ENCODE data around the gene SPAG6.

Gene SPAG6

GRCh38 chr10:22437620-22438588 is 92.6 kb downstream of the SPAG6 start:
- peak in 1 of 2 donors; percentile 9 for DNase-seq

GRCh38 chr10:22438711-22439110 is 93.4 kb downstream of the SPAG6 start:
- DNase-seq: no peak

GRCh38 chr10:22442063-22442462 is 96.8 kb downstream of the SPAG6 start:
- no peak for DNase-seq

- no peak for DNase-seq
Measured at GRCh38 chr10:22442468-22442867, 97.2 kb downstream of the SPAG6 start.

- DNase-seq: no peak
Measured at GRCh38 chr10:22443175-22443901, 98.0 kb downstream of the SPAG6 start.

GRCh38 chr10:22444219-22444788 is 99.0 kb downstream of the SPAG6 start:
- no peak for DNase-seq

GRCh38 chr10:22445495-22445894 is 100.2 kb downstream of the SPAG6 start:
- no peak for DNase-seq

GRCh38 chr10:22447068-22447467 is 101.8 kb downstream of the SPAG6 start:
- no peak for DNase-seq

GRCh38 chr10:22451346-22451745 is 106.0 kb downstream of the SPAG6 start:
- no peak for DNase-seq

- no peak for DNase-seq
Measured at GRCh38 chr10:22453320-22453719, 108.0 kb downstream of the SPAG6 start.

GRCh38 chr10:22453948-22454591 is 108.8 kb downstream of the SPAG6 start:
- DNase-seq: no peak

- no peak for DNase-seq
Measured at GRCh38 chr10:22454634-22455033, 109.3 kb downstream of the SPAG6 start.

- no peak for DNase-seq
Measured at GRCh38 chr10:22455068-22455857, 110.0 kb downstream of the SPAG6 start.

GRCh38 chr10:22456486-22456885 is 111.2 kb downstream of the SPAG6 start:
- DNase-seq: no peak

- no peak for DNase-seq
Measured at GRCh38 chr10:22458272-22459038, 113.2 kb downstream of the SPAG6 start.

GRCh38 chr10:22459496-22459895 is 114.2 kb downstream of the SPAG6 start:
- no peak for DNase-seq

- DNase-seq: no peak
Measured at GRCh38 chr10:22460101-22460500, 114.8 kb downstream of the SPAG6 start.

GRCh38 chr10:22460531-22461403 is 115.5 kb downstream of the SPAG6 start:
- no peak for DNase-seq

- DNase-seq: no peak
Measured at GRCh38 chr10:22461891-22462290, 116.6 kb downstream of the SPAG6 start.

- no peak for DNase-seq
Measured at GRCh38 chr10:22463255-22463654, 118.0 kb downstream of the SPAG6 start.

Data from stimulated activated CD4-positive, alpha-beta T cell treated with anti-CD3 and anti-CD28 coated beads, Interleukin-2, amount 100 ng/mL, for 48 hours (primary cell).